Measurements from ENCODE around the gene NCBP1.
"Not testable (repeated sequence)": the region's sequence is repeated elsewhere in the genome, so short reads cannot be mapped to it uniquely, and the experiment has no call there.

- not testable (repeated sequence) for TF ChIP-seq CTCF (conservative IDR thresholded peaks at IDR 0.05); ZFX (IDR thresholded peaks at IDR 0.05)
Observed at GRCh38 chr9:97584778-97585177, 48.8 kb upstream of the NCBP1 start.
